HG02798 (cell line): ENCODE data around the gene GPA33.

Experiments
- ATAC-seq: cut with Tn5 transposase; IDR thresholded peaks from one replicate; pipeline ENCODE4 v1.9.1; 2021; ENCODE audit warnings: mild to moderate bottlenecking; ENCODE audit not compliant: unreplicated experiment, poor library complexity

GPA33 gene, protein sequence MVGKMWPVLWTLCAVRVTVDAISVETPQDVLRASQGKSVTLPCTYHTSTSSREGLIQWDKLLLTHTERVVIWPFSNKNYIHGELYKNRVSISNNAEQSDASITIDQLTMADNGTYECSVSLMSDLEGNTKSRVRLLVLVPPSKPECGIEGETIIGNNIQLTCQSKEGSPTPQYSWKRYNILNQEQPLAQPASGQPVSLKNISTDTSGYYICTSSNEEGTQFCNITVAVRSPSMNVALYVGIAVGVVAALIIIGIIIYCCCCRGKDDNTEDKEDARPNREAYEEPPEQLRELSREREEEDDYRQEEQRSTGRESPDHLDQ

GRCh38 chr1:167090314-167090942 lies at the start of gene GPA33:
TSS of gene GPA33 (minus strand) at chr1:167090377. CDS start at chr1:167090287, 90 bp downstream.
- no peak for ATAC-seq

DNA sequence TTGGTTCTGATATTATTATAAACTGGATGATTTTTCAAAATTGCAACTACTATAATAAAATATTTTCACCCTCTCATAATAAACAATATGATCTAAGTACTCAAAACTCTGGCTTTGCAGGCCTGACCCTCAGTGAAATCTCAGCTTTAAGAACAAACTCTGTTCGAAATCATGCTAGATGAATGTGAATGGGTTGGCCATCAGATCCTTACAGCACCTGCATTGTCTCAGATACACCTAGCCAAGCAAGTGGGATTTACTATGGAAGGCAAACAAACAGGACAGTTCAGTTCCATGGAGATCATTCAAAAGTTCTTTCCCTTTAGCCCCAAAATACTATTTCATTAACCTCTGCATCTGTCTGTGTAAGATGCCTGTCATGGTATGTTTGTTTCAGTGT lies 48.5 kb upstream of the GPA33 start:
- ATAC-seq, result no peak

- no peak for ATAC-seq
These were observed 47.8 kb upstream of the GPA33 start for GRCh38 chr1:167137793-167138510.

DNA sequence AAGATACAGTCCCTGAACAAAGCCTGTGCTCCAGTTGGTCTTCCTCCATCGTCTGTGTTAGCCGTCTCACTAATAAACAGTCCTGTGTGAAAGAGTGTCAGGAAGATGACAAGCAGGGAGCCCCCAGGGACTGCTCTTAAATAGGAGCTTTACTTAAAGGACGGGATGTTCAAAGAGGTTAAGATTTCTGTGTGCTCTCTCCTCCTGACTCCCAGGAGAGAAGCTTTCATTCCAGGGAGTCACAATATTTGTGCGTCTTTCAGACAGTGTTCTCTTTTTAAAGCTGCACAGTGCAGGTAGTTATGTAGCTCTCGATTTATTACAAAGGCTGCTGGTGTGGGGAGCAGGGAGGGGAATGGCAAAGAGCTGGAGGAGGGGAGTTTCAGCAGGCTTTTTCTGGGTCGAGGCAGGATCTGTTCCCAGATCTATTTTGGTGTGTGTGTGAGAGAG lies 47.2 kb upstream of the GPA33 start:
- ATAC-seq, result no peak

- ATAC-seq, result no peak
These were observed 46.6 kb upstream of the GPA33 start for GRCh38 chr1:167136806-167137205.

- no peak for ATAC-seq
These were observed 46.0 kb upstream of the GPA33 start for GRCh38 chr1:167136191-167136614.

DNA sequence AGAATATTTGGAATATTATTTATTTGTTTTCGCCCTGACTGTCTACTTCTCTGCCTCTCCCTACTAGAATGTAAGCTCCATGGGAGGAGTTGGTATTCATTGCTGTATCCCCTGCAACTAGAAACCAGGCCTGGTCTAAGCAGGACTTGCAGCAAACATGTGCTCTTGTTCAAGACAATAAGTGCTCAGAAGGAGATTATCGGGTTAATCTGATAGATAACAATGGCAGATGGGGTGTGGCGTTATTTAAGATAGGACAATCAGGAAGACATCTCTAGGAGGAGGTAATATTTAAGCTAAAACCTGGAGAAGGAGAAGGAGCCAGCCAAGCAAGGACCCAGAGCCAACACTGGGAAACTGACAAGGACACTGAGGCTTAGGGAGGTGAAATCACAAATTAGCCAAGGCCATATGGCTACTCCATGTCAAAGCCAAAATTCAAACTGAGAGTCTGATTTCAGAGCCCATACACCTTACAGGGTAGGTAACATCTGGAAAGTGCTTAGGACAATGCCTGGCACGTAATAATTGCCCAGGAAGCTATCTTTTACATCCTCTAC lies 45.2 kb upstream of the GPA33 start:
- no peak for ATAC-seq

GRCh38 chr1:167132301-167133010 lies 42.3 kb upstream of the GPA33 start:
- no peak for ATAC-seq

DNA sequence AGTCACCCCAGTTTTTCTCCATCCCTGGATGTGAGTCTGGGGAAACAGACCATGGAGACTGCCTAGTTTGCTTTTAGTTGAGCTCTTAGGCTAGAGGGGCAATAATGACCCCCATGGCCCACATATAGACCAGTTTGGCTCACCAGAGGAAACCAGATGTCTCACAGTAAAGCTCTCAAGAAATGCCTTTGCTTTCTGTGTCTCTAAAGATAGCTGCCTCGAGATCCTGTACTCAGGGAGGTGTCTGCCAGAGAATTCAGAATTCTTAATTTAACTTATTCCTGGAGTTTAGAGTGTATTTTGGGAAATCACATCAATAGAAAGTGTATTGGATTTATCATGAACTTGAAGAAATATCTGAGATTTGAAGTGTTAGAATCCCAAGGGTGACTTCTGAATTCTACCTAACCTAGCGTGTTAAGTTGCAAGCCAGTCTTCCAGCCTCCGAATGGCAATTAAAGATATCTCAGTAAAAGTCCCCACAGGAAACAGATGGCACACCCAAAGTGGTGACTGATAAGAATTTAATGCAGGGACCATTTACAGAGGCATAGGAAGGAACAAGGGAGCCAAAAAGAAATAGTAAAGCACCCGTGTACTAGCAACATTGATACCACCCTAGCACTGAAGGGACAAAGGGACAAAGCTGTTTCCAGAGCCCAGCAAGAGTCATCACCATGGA lies 40.8 kb upstream of the GPA33 start:
- ATAC-seq, result no peak

DNA sequence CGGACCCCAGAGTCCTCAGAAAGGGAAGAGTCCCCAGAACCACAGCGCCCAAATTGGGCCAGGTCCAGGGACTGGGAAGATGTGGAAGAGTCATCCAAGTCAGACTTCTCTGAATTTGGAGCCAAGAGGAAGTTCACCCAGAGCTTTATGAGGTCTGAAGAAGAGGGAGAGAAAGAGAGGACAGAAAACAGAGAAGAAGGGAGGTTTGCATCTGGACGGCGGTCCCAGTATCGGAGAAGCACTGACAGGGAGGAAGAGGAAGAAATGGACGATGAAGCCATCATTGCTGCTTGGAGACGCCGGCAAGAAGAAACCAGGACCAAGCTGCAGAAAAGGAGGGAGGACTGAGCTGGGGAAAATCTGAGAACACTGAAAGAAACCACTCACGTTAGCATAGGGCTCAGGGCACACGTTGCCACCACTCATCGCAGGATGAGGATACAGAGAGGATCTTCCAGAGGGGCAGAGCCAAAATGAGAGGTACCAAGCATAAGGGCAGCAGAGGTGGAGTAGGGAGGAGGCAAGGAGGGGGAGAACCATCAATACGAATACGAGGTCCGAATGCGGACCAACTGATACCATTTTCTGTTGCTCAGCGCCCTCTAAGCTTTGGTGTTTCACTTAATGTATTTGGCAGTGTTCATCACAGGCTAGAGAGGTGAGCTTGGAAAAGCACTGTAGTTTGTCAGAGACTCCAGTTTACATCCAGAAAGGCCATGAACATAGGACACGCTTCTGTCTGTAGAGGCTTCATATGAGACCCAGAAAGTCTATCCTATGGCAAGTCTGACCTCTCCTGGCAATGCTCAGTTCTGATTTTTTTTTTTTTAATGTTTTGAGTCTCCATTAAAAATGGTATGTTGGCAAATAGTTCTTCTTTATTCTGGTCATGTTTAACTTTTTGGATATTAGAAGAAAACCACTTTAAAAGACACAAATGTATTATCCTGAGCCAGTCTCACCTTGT lies 38.4 kb upstream of the GPA33 start:
- ATAC-seq, result no peak

- ATAC-seq, result no peak
These were observed 37.5 kb upstream of the GPA33 start for GRCh38 chr1:167127661-167128060.

GRCh38 chr1:167127236-167127635 lies 37.1 kb upstream of the GPA33 start:
- no peak for ATAC-seq

GRCh38 chr1:167126811-167127210 lies 36.6 kb upstream of the GPA33 start:
- no peak for ATAC-seq

GRCh38 chr1:167126317-167126716 lies 36.1 kb upstream of the GPA33 start:
- no peak for ATAC-seq

- ATAC-seq, result no peak
These were observed 32.4 kb upstream of the GPA33 start for GRCh38 chr1:167122568-167122967.

DNA sequence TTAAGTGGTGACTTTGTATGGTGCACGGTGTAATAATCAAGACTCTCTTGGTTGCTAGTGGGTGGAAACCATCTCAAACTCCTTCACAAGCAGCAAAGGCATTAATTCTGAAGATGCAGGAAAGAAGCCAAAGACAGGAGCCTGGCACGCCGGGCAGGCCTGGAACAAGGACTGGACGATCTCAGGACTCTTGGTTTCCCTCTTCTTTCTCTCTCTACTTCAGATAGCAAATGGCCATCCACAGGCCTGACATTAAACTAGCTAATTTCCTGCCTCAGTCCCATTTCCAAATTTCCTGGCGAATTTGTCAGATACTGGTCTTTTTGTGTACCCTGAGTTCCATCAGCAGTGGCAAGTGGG lies 31.9 kb upstream of the GPA33 start:
- no peak for ATAC-seq

DNA sequence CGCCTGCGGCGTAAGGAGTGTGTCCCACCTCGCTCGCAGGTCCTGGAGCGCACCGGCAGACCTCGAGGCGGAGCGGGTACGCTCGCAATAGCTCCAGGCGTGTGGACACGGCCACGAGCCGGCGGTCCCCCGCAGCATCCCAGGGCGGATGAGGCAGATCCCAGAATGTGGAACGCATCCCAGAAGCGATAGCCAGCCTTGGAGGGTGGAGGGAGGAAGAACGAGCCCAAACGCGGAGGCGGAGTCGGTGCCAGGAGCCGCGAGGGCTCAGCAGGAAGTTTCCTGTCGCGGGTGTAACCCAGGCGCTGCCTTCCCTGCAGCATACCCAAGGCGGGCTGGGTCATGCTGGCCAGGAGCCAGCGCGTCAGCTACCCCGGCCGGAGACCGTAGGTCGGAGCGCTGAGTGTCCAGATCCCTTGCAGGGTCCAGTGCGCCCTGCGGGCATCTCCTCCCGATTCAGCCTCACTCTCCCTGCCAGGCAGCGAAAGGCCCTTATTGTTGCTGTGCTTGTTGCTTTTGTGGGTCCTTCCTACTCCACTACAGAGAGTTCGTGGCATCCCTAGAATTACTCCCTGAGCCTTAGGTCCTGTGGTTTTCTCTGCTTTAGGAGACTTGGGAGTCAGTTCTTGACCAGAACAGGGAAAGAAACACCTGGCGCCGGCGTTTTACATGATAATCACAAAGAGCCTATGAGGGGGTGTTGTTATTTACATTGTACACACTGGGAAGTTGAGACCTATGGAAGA lies 31.4 kb upstream of the GPA33 start:
- ATAC-seq, result no peak

- no peak for ATAC-seq
These were observed 30.7 kb upstream of the GPA33 start for GRCh38 chr1:167120899-167121298.
